Endothelial cell of umbilical vein (primary cell): ENCODE data around the gene NARS2. TPM values are rescaled to one million over a fixed set of nuclear protein-coding genes. Genes with fewer than 3 reads are reported as not detected.

Source experiments
- BruUV-seq: library from RNA; stranded (reverse); fragments of 400-500 nt; replicated peaks from 2 replicates; lab custom pipeline; 2021; lab: Mats Ljungman, UMichigan
- CTCF ChIA-PET: fragments of 300-600, 350-600 bp; sonication (Branson Sonifier 250); formaldehyde crosslinking; loops from one replicate; lab custom pipeline; 2021; ENCODE audit warnings: antibody characterized with exemption, inconsistent platforms; lab: Charles Lee
- POLR2A ChIA-PET: fragments of 300-600, 350-600 bp; sonication (Branson Sonifier 250); formaldehyde crosslinking; loops from one replicate; lab custom pipeline; 2021; ENCODE audit warnings: antibody characterized with exemption, inconsistent platforms; lab: Charles Lee
- DNase-seq: peaks from one replicate; pipeline ENCODE4 v3.0.0-alpha.2; 2011; ENCODE audit warnings: low read depth, low spot score
- FAIRE-seq: peaks from 2 replicates; lab custom pipeline; 2011; peaks lifted over from hg19 to GRCh38; lab: Jason Lieb, UNC
- H2AFZ ChIP-seq: 2 replicates; pipeline ENCODE4 v1.6.0; 2012; ENCODE audit warnings: low read depth, low read length, control low read depth, inconsistent platforms
- H3K27ac ChIP-seq: 2 replicates; pipeline ENCODE4 v1.5.1; 2011; ENCODE audit warnings: low read depth, mild to moderate bottlenecking, control low read depth, low read length, moderate library complexity; ENCODE audit not compliant: insufficient read depth
- H3K27me3 ChIP-seq, 2 experiments: 2 replicates each; pipeline versions ENCODE4 v1.6.0 to v1.6.1; 2011; ENCODE audit warnings: low read length in 2 of 2, mixed read lengths in 1 of 2; ENCODE audit not compliant: control insufficient read depth in 2 of 2, insufficient read depth in 2 of 2
- H3K36me3 ChIP-seq, 2 experiments: 2 replicates in 1 of 2; 3 replicates in 1 of 2; pipeline ENCODE4 v1.5.1; 2011; ENCODE audit warnings: low read length in 2 of 2, mild to moderate bottlenecking in 1 of 2, moderate library complexity in 1 of 2; ENCODE audit not compliant: control insufficient read depth in 2 of 2, insufficient read depth in 2 of 2; ENCODE audit errors: extremely low read depth in 1 of 2
- H3K4me1 ChIP-seq: 3 replicates; pipeline ENCODE4 v1.5.1; 2011; ENCODE audit warnings: mild to moderate bottlenecking, low read length; ENCODE audit not compliant: control insufficient read depth, insufficient read depth; ENCODE audit errors: extremely low read depth
- H3K4me2 ChIP-seq: 2 replicates; pipeline ENCODE4 v1.6.1; 2011; ENCODE audit warnings: low read length, control low read depth, mixed read lengths; ENCODE audit not compliant: insufficient read depth
- H3K4me3 ChIP-seq, 3 experiments: fragments of 200-600 bp in 1 of 3; sonication (generic), shearing (Covaris generic) in 1 of 3; replicated peaks in 1 of 3; 2 replicates each; pipeline ENCODE4 v1.5.1; 2011 to 2016; ENCODE audit warnings: control low read depth in 3 of 3, low read length in 3 of 3, mild to moderate bottlenecking in 2 of 3, inconsistent platforms in 1 of 3, low read depth in 1 of 3, moderate library complexity in 1 of 3; ENCODE audit not compliant: insufficient read depth in 1 of 3
- H3K79me2 ChIP-seq: 2 replicates; pipeline ENCODE4 v1.6.0; 2012; ENCODE audit warnings: low read length, inconsistent platforms; ENCODE audit not compliant: control insufficient read depth, insufficient read depth
- H3K9ac ChIP-seq: replicated peaks from 2 replicates; pipeline ENCODE3; 2011; ENCODE audit warnings: low read length, control low read depth; ENCODE audit not compliant: insufficient read depth; ENCODE audit errors: extremely low read depth
- H3K9me1 ChIP-seq: replicated peaks from 3 replicates; pipeline ENCODE4 v1.6.0; 2011; ENCODE audit warnings: mild to moderate bottlenecking, low read length; ENCODE audit not compliant: control insufficient read depth, insufficient read depth; ENCODE audit errors: extremely low read depth
- H3K9me3 ChIP-seq: replicated peaks from 2 replicates; pipeline ENCODE4 v1.5.1; 2012; ENCODE audit warnings: low read length, inconsistent platforms; ENCODE audit not compliant: control insufficient read depth, insufficient read depth
- H4K20me1 ChIP-seq: replicated peaks from 2 replicates; pipeline ENCODE3; 2011; ENCODE audit warnings: mild to moderate bottlenecking, low read length; ENCODE audit not compliant: control insufficient read depth, insufficient read depth; ENCODE audit errors: extremely low read depth
- EZH2 ChIP-seq: IDR thresholded peaks from 2 replicates; pipeline ENCODE4 v1.6.1; 2012; ENCODE audit warnings: borderline replicate concordance, low read depth, mild to moderate bottlenecking, moderate library complexity, low read length, inconsistent platforms; ENCODE audit not compliant: severe bottlenecking
- FOS ChIP-seq: IDR thresholded peaks from 2 replicates; pipeline ENCODE4 v1.6.1; 2011; ENCODE audit warnings: mild to moderate bottlenecking, low read length, moderate library complexity, borderline replicate concordance; ENCODE audit not compliant: insufficient read depth
- GATA2 ChIP-seq: IDR thresholded peaks from 2 replicates; pipeline ENCODE4 v1.7.0; 2011; ENCODE audit warnings: low read depth, mild to moderate bottlenecking, moderate library complexity, mixed read lengths, low read length; ENCODE audit not compliant: insufficient read length, insufficient read depth
- JUN ChIP-seq: IDR thresholded peaks from 2 replicates; pipeline ENCODE4 v1.6.1; 2011; ENCODE audit warnings: borderline replicate concordance, low read depth; ENCODE audit not compliant: insufficient read length, insufficient read depth
- MYC ChIP-seq: IDR thresholded peaks from one replicate; pipeline ENCODE4 v1.6.1; 2011; ENCODE audit warnings: mild to moderate bottlenecking, low read depth, low read length
- POLR2A ChIP-seq: IDR thresholded peaks from 2 replicates; pipeline ENCODE4 v1.6.1; 2012; ENCODE audit warnings: low read depth, mild to moderate bottlenecking, control low read depth, low read length
- POLR2AphosphoS5 ChIP-seq: IDR thresholded peaks from 2 replicates; pipeline ENCODE4 v1.6.1; 2012; ENCODE audit warnings: low read depth, mild to moderate bottlenecking, control low read depth, low read length, moderate library complexity; ENCODE audit not compliant: insufficient read depth
- dilution Hi-C: fragments of 300-500 bp; cut with MboI; formaldehyde crosslinking; loops from one replicate; pipeline ENCODE4 v1.15.0; 2019; ENCODE audit warnings: low sequenced_read_pairs; ENCODE audit not compliant: extremely low pct_ligation_motif_present
- intact Hi-C: fragments of 100-400 bp; cut with micrococcal nuclease; formaldehyde crosslinking; loops from one replicate; pipeline ENCODE4 v1.10.0; 2022
- polyA plus RNA-seq, 4 experiments: library from polyadenylated mRNA; depleted of rRNA in 3 of 4; stranded (reverse) in 3 of 4; unstranded in 1 of 4; fragments of >200 nt; gene quantifications; 2 replicates each; pipeline versions ENCODE4 v1.2.1 to v1.2.3, GENCODE V29; 2011 to 2012; ENCODE audit warnings: missing spikeins in 1 of 4
- total RNA-seq: library from RNA; stranded (reverse); gene quantifications from 2 replicates; pipeline ENCODE4 v1.2.3, GENCODE V29; 2021
- TF ChIP-seq, protein P1 (sequence below), 2 donors: IDR thresholded peaks; 1 replicate in 1 of 2; 2 replicates in 1 of 2; pipeline ENCODE4 v1.5.1; 2011; ENCODE audit warnings: low read length in 2 of 2, mild to moderate bottlenecking in 2 of 2, moderate library complexity in 2 of 2, control low read depth in 1 of 2, inconsistent platforms in 1 of 2, low read depth in 1 of 2; ENCODE audit not compliant: insufficient read depth in 1 of 2; ENCODE audit errors: extremely low read depth in 1 of 2
- TF ChIP-seq, protein P2 (sequence below): IDR thresholded peaks from 2 replicates; pipeline ENCODE4 v1.6.1; 2011; ENCODE audit not compliant: insufficient read depth, insufficient read length

NARS2 gene
- total and polyA plus RNA-seq, 2 donors (not counting 3 experiments of a cell fraction or from before 2014, with no cell fraction given), result 6.9 to 16.7 TPM

DNA sequence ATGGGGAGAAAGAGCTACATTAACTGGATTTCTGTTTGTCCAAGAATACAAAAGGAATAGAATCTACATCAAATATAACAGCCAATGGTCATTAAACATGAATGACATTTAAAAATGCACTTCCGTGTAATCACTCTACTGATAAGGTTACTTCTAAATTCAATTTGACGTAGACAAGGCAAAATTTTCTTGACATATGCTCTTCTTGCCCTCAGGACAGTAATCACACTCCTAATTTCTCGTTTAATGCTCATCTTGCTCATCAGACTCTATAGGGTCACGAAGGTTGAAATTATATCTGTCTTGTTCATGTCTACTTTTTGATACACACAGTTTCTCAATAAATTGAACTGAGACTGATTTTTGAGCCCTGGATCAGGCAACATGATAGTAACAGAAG is 58.4 kb downstream of the NARS2 start:
- no TSS peak for BruUV-seq
- no peak overlapping the region for H2AFZ ChIP-seq
- no peak overlapping the region for H3K27ac ChIP-seq
- no peaks in the 10 kb centered on the region for H4K20me1 ChIP-seq
- no peaks in the 10 kb centered on the region for H3K9me3 ChIP-seq
- H3K9me1 ChIP-seq, result no peaks in the 10 kb centered on the region
- dilution Hi-C loops (no loop called here), intact Hi-C loops (no loop called here)
- H3K79me2 ChIP-seq, result no peaks in the 10 kb centered on the region
- TF ChIP-seq POLR2AphosphoS5, result no peak
- TF ChIP-seq JUN, result no peak
- no peak for TF ChIP-seq GATA2
- no peak for TF ChIP-seq MYC
- TF ChIP-seq, protein P1, sequence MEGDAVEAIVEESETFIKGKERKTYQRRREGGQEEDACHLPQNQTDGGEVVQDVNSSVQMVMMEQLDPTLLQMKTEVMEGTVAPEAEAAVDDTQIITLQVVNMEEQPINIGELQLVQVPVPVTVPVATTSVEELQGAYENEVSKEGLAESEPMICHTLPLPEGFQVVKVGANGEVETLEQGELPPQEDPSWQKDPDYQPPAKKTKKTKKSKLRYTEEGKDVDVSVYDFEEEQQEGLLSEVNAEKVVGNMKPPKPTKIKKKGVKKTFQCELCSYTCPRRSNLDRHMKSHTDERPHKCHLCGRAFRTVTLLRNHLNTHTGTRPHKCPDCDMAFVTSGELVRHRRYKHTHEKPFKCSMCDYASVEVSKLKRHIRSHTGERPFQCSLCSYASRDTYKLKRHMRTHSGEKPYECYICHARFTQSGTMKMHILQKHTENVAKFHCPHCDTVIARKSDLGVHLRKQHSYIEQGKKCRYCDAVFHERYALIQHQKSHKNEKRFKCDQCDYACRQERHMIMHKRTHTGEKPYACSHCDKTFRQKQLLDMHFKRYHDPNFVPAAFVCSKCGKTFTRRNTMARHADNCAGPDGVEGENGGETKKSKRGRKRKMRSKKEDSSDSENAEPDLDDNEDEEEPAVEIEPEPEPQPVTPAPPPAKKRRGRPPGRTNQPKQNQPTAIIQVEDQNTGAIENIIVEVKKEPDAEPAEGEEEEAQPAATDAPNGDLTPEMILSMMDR (IDR thresholded peaks at IDR 0.05; ENCODE audit: extremely low read depth in 1 of 2, insufficient read depth in 1 of 2, low read depth in 1 of 2, low read length in 2 of 2), result no peak
- no peak for TF ChIP-seq POLR2A
- no peak for TF ChIP-seq EZH2
- no peak for TF ChIP-seq FOS
- TF ChIP-seq, protein P2, sequence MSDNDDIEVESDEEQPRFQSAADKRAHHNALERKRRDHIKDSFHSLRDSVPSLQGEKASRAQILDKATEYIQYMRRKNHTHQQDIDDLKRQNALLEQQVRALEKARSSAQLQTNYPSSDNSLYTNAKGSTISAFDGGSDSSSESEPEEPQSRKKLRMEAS, result no peak
- no peak overlapping the region for H3K4me3 ChIP-seq
- H3K4me2 ChIP-seq, result no peak overlapping the region
- CTCF ChIA-PET, result interaction anchor here (1.1 kb wide), 1 partner anchor 22 kb away, joined by 5 read pairs; no protein-coding TSS in a partner anchor
- no peak overlapping the region for H3K9ac ChIP-seq
- H3K27me3 ChIP-seq, result no peaks in the 10 kb centered on the region
- POLR2A ChIA-PET, result no interaction called here
- FAIRE-seq (no peak), DNase-seq (no peak)
- H3K4me1 ChIP-seq, result peaks cover 8% of the 10 kb centered on the region
- H3K36me3 ChIP-seq, result no peaks in the 10 kb centered on the region
